NB4 (cell line): ENCODE measurements around the gene SLC45A1.

Experiments used
- CTCF ChIP-seq: IDR thresholded peaks from one replicate; pipeline ENCODE4 v1.5.1; 2012; ENCODE audit warnings: low read depth, low read length
- MAX ChIP-seq: IDR thresholded peaks from 2 replicates; pipeline ENCODE4 v1.6.1; 2011; ENCODE audit warnings: low read depth, low read length
- POLR2A ChIP-seq: IDR thresholded peaks from 2 replicates; pipeline ENCODE4 v1.6.1; 2011; ENCODE audit warnings: mild to moderate bottlenecking; ENCODE audit not compliant: insufficient read length; ENCODE audit errors: extremely low read depth

GRCh38 chr1:8373581-8374241 lies 55.8 kb downstream of the SLC45A1 start:
- TF ChIP-seq CTCF (no peak), MAX (no peak), POLR2A (no peak)
